PC-9 (cell line): ENCODE measurements around the gene COL11A2. TPM values are rescaled to one million over a fixed set of nuclear protein-coding genes. Genes with fewer than 3 reads are reported as not detected.

Experiments
- BruUV-seq: library from RNA; stranded (reverse); fragments of 400-500 nt; replicated peaks from 2 replicates; lab custom pipeline; 2021; lab: Mats Ljungman, UMichigan
- CTCF ChIA-PET: fragments of 300-600 bp; sonication (Branson Sonifier 250); formaldehyde crosslinking; loops from one replicate; lab custom pipeline; 2022; ENCODE audit warnings: antibody characterized with exemption; lab: Charles Lee
- POLR2A ChIA-PET: fragments of 300-600 bp; sonication (Branson Sonifier 250); formaldehyde crosslinking; loops from one replicate; lab custom pipeline; 2022; ENCODE audit warnings: antibody characterized with exemption; ENCODE audit not compliant: unreplicated experiment; lab: Charles Lee
- DNase-seq, 2 experiments: peaks; one replicate each; pipeline versions ENCODE4 v3.0.0 to v3.0.0-alpha.2; 2015 to 2022; ENCODE audit warnings: mixed read lengths in 1 of 2
- H2AFZ ChIP-seq: fragments of 200-600 bp; sonication (generic); 2 replicates; pipeline ENCODE4 v1.8.1; 2017; ENCODE audit warnings: antibody characterized with exemption
- H3F3A ChIP-seq: fragments of 200-600 bp; sonication (generic); 2 replicates; pipeline ENCODE4 v1.8.1; 2017; ENCODE audit warnings: antibody characterized with exemption, mild to moderate bottlenecking, low read depth; ENCODE audit not compliant: insufficient read depth
- H3K27ac ChIP-seq: fragments of 200-600 bp; sonication (generic); 2 replicates; pipeline ENCODE4 v1.6.1; 2016; ENCODE audit warnings: mixed run types
- H3K27me3 ChIP-seq: fragments of 200-600 bp; sonication (generic); 2 replicates; pipeline ENCODE4 v1.6.1; 2016; ENCODE audit warnings: low read depth, mixed run types; ENCODE audit not compliant: insufficient read depth
- H3K36me3 ChIP-seq: fragments of 200-600 bp; sonication (generic); 2 replicates; pipeline ENCODE4 v1.6.1; 2016; ENCODE audit warnings: low read depth, mixed run types
- H3K4me1 ChIP-seq: fragments of 200-600 bp; sonication (generic); replicated peaks from 2 replicates; pipeline ENCODE4 v1.6.1; 2016; ENCODE audit warnings: mixed run types; ENCODE audit not compliant: insufficient read depth
- H3K4me2 ChIP-seq: fragments of 200-600 bp; sonication (generic); 2 replicates; pipeline ENCODE4 v1.6.1; 2017; ENCODE audit warnings: mixed run types
- H3K4me3 ChIP-seq: fragments of 200-600 bp; sonication (generic); 2 replicates; pipeline ENCODE4 v1.6.1; 2016; ENCODE audit warnings: mixed run types
- H3K79me2 ChIP-seq: fragments of 200-600 bp; sonication (generic); 2 replicates; pipeline ENCODE4 v1.6.1; 2017; ENCODE audit warnings: low read depth, mixed run types
- H3K9me2 ChIP-seq: fragments of 200-600 bp; sonication (generic); 2 replicates; pipeline ENCODE4 v1.8.1; 2017; ENCODE audit warnings: mild to moderate bottlenecking; ENCODE audit not compliant: insufficient read depth
- H3K9me3 ChIP-seq: fragments of 200-600 bp; sonication (generic); 2 replicates; pipeline ENCODE4 v1.8.1; 2016; ENCODE audit warnings: low read depth; ENCODE audit not compliant: insufficient read depth
- H4K20me1 ChIP-seq: fragments of 200-600 bp; sonication (generic); 2 replicates; pipeline ENCODE4 v1.8.1; 2017; ENCODE audit not compliant: insufficient read depth
- CTCF ChIP-seq: fragments of 200-600 bp; sonication (generic); conservative IDR thresholded peaks from 2 replicates; pipeline ENCODE4 v1.6.1; 2017; ENCODE audit warnings: mixed run types, antibody characterized with exemption, mild to moderate bottlenecking, moderate library complexity
- EZH2 ChIP-seq: fragments of 200-600 bp; sonication (generic); IDR thresholded peaks from 2 replicates; pipeline ENCODE4 v1.8.0; 2017; ENCODE audit warnings: antibody characterized with exemption, low read depth
- intact Hi-C: fragments of 100-400 bp; cut with micrococcal nuclease; formaldehyde crosslinking; loops from one replicate; pipeline ENCODE4 v1.10.0; 2022; ENCODE audit not compliant: unreplicated experiment
- total RNA-seq: library from RNA; stranded (reverse); gene quantifications from 2 replicates; pipeline ENCODE4 v1.2.3, GENCODE V29; 2021

Gene COL11A2
- total RNA-seq, 1 experiment from 2014 or later, result 2.2 TPM

GRCh38 chr6:33202799-33203198 lies 10.5 kb upstream of the COL11A2 start:
- no TSS peak for BruUV-seq
- Histone ChIP-seq H3K4me3 (no peak overlapping the region), H3K9me2 (no peaks in the 10 kb centered on the region), H3K27me3 (no peaks in the 10 kb centered on the region), H3F3A (peaks cover 37% of the 10 kb centered on the region; the same call in 1 of the 2 replicates), H4K20me1 (peaks cover 10% of the 10 kb centered on the region), H3K9me3 (no peaks in the 10 kb centered on the region), H2AFZ (no peak overlapping the region), H3K4me1 (peaks cover 45% of the 10 kb centered on the region), H3K27ac (no peak overlapping the region), H3K79me2 (peaks cover 53% of the 10 kb centered on the region), H3K4me2 (peak overlapping the region; percentile 93; the same call in 1 of the 2 replicates), H3K36me3 (peaks cover 21% of the 10 kb centered on the region)
- TF ChIP-seq EZH2 (no peak), CTCF (no peak)
- POLR2A ChIA-PET, result no interaction called here
- intact Hi-C loops, result loop anchor here (5.0 to 10.0 kb wide), 3 partner anchors 72 to 575 kb away; partner anchors contain the start of genes B3GALT4, CUTA, PHF1 and RPS18
- CTCF ChIA-PET, result interaction anchor here (0.6 kb wide), 1 partner anchor 236 kb away, joined by 3 read pairs; no protein-coding TSS in a partner anchor
- no peak for DNase-seq

- Histone ChIP-seq H3K27me3 (no peaks in the 10 kb centered on the region), H2AFZ (no peak overlapping the region), H4K20me1 (peaks cover 15% of the 10 kb centered on the region), H3K79me2 (peaks cover 57% of the 10 kb centered on the region), H3K4me3 (peak overlapping the region; percentile 62), H3F3A (peaks cover 40% of the 10 kb centered on the region; the same call in 1 of the 2 replicates), H3K9me3 (no peaks in the 10 kb centered on the region), H3K27ac (no peak overlapping the region), H3K9me2 (no peaks in the 10 kb centered on the region), H3K4me1 (peaks cover 38% of the 10 kb centered on the region), H3K4me2 (peak overlapping the region; percentile 93), H3K36me3 (peaks cover 29% of the 10 kb centered on the region)
- BruUV-seq, result no TSS peak
- intact Hi-C loops, result loop anchor here (2.0 to 10.0 kb wide), 5 partner anchors 47 to 575 kb away; partner anchors contain the start of genes B3GALT4, CUTA, PHF1 and RGL2
- ChIA-PET CTCF (no interaction called here), POLR2A (no interaction called here)
- DNase-seq, result no peak
- TF ChIP-seq CTCF (no peak), EZH2 (no peak)
These were observed 9.7 kb upstream of the COL11A2 start for GRCh38 chr6:33201935-33202334.

GRCh38 chr6:33201147-33201545 lies 8.9 kb upstream of the COL11A2 start:
- Histone ChIP-seq H3K27ac (peak overlapping the region; percentile 79), H3K79me2 (peaks cover 58% of the 10 kb centered on the region), H3K4me1 (peaks cover 34% of the 10 kb centered on the region), H2AFZ (peak overlapping the region; percentile 78), H4K20me1 (peaks cover 17% of the 10 kb centered on the region), H3K4me2 (peak overlapping the region; percentile 93), H3K9me3 (no peaks in the 10 kb centered on the region), H3K36me3 (peaks cover 33% of the 10 kb centered on the region), H3K27me3 (no peaks in the 10 kb centered on the region), H3K9me2 (no peaks in the 10 kb centered on the region), H3F3A (peaks cover 35% of the 10 kb centered on the region; the same call in 1 of the 2 replicates), H3K4me3 (peak overlapping the region; percentile 62)
- DNase-seq, result no peak
- TF ChIP-seq EZH2, result no peak
- no peak for TF ChIP-seq CTCF
- intact Hi-C loops, result loop anchor here (2.0 to 10.0 kb wide), 5 partner anchors 48 to 576 kb away; partner anchors contain the start of genes B3GALT4, CUTA, PHF1 and RGL2
- POLR2A ChIA-PET, result no interaction called here
- CTCF ChIA-PET, result no interaction called here
- BruUV-seq, result TSS peak; percentile 33
